Gastrocnemius medialis (tissue), 4 donors: ENCODE data around the gene HTR1D. TPM values are rescaled to one million over a fixed set of nuclear protein-coding genes. Genes with fewer than 3 reads are reported as not detected.
"Not testable (repeated sequence)": the region's sequence is repeated elsewhere in the genome, so short reads cannot be mapped to it uniquely, and the experiment has no call there.

Experiments
- ATAC-seq, 2 donors: fragments of 150-250 bp; one replicate each; pipeline ENCODE4 v1.9.1; 2016
- DNase-seq, 2 donors: peaks; one replicate each; pipeline ENCODE4 v3.0.0-alpha.2; 2019
- H3K27ac ChIP-seq, 4 donors: fragments of 200-600 bp; sonication (generic); 1 replicate in 1 of 4; 2 replicates in 3 of 4; pipeline ENCODE4 v1.5.1; 2016 to 2018; ENCODE audit warnings: mild to moderate bottlenecking in 2 of 4, moderate library complexity in 1 of 4
- H3K27me3 ChIP-seq, 3 donors: fragments of 200-600 bp; sonication (generic) in 2 of 3; 1 replicate in 1 of 3; 2 replicates in 2 of 3; pipeline versions ENCODE4 v1.5.1 to v1.6.0; 2016 to 2019; ENCODE audit warnings: mild to moderate bottlenecking in 1 of 3, moderate library complexity in 1 of 3
- H3K36me3 ChIP-seq, 2 donors: fragments of 200-600 bp; sonication (generic) in 1 of 2; one replicate each; pipeline ENCODE4 v1.5.1; 2017 to 2018
- H3K4me1 ChIP-seq, 2 donors: fragments of 200-600 bp; sonication (generic) in 1 of 2; one replicate each; pipeline ENCODE4 v1.5.1; 2016 to 2017; ENCODE audit warnings: mild to moderate bottlenecking in 2 of 2
- H3K4me3 ChIP-seq, 4 donors: fragments of 200-600 bp; sonication (generic) in 3 of 4; 1 replicate in 1 of 4; 2 replicates in 3 of 4; pipeline ENCODE4 v1.5.1; 2016 to 2019; ENCODE audit warnings: mild to moderate bottlenecking in 2 of 4
- H3K9me3 ChIP-seq, 3 donors: fragments of 200-600 bp; sonication (generic) in 2 of 3; 1 replicate in 1 of 3; 2 replicates in 2 of 3; pipeline ENCODE4 v1.5.1; 2016 to 2019
- CTCF ChIP-seq, 5 experiments: fragments of 450-650 bp in 3 of 5; fragments of 200-600 bp in 2 of 5; sonication (generic) in 2 of 5; IDR thresholded peaks in 4 of 5; conservative IDR thresholded peaks in 1 of 5; 1 replicate in 4 of 5; 2 replicates in 1 of 5; pipeline ENCODE4 v1.5.1; 2016 to 2019; ENCODE audit warnings: antibody characterized with exemption in 5 of 5, mild to moderate bottlenecking in 3 of 5, moderate library complexity in 3 of 5
- POLR2A ChIP-seq, 2 donors: fragments of 450-650 bp; IDR thresholded peaks; one replicate each; pipeline ENCODE4 v1.6.1; 2017; ENCODE audit warnings: antibody characterized with exemption in 2 of 2, mild to moderate bottlenecking in 2 of 2, moderate library complexity in 2 of 2
- in situ Hi-C, 4 donors: fragments of 200-750 bp; cut with MboI; loops; one replicate each; pipeline versions ENCODE4 v1.15.0 to v1.8.0; 2017; ENCODE audit warnings: low sequenced_read_pairs in 4 of 4
- intact Hi-C: fragments of 100-400 bp; cut with DNase I; formaldehyde crosslinking; loops from one replicate; pipeline ENCODE4 v1.15.1; 2023; ENCODE audit warnings: low total_unique reads
- total RNA-seq, 4 donors: library from RNA; depleted of rRNA; stranded (reverse); fragments of >200 nt; gene quantifications; one replicate each; pipeline versions ENCODE4 v1.1.0 to v1.2.3, GENCODE V29; 2016

The HTR1D gene, protein sequence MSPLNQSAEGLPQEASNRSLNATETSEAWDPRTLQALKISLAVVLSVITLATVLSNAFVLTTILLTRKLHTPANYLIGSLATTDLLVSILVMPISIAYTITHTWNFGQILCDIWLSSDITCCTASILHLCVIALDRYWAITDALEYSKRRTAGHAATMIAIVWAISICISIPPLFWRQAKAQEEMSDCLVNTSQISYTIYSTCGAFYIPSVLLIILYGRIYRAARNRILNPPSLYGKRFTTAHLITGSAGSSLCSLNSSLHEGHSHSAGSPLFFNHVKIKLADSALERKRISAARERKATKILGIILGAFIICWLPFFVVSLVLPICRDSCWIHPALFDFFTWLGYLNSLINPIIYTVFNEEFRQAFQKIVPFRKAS
- not detected for total RNA-seq

DNA sequence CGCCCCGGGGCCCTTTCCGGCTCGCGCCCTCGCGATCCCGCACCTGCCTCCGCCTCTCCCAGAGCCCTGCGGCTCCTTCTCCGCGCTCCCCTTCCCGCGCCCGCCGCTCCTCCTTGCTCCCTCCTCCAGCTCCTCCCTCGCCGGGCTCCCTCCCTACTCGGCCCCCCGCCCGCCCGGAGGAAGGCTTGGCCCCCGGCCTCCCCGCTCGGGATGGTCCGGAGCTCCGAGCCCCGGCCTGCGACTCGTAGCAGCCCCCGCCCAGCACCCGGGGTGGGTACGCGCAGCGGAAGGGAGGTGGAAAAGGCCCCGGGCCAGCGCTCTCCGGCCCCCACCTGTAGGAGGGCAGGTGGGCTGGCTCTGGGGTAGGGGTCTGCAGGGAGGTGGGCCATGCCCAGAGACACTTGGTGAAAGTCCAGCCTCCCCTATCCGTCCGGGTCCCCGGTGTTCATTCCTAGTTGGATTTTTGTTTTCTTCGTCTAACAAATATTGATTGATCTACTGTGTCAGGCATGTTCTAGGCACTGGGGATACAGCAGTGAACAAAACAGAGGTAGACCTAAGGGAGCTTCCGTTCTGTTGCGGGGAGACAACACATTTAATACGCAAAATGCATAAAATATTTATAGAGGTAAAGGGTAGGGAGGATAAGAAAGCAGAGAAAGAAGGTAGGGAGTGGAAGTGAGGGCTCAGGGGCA lies at the start of gene HTR1D:
HTR1D (minus strand) TSS at position 82 of the 695 bp plus-strand sequence. CDS start 23,283 bp downstream, outside the sequence.
- DNase-seq (no peak), ATAC-seq (no peak)
- in situ Hi-C loops (no loop called here), intact Hi-C loops (no loop called here)
- Histone ChIP-seq H3K36me3 (no peaks in the 10 kb centered on the region), H3K4me3 (peak within 1 kb of the TSS; percentile 23 to 48 (median 34)), H3K9me3 (no peaks in the 10 kb centered on the region), H3K27ac (no peak within 1 kb of the TSS), H3K27me3 (peaks cover 21 to 41% (median 39%) of the 10 kb centered on the region in 3 donors), H3K4me1 (peaks cover 0 to 6% of the 10 kb centered on the region in 2 donors)
- TF ChIP-seq POLR2A (IDR thresholded peaks at IDR 0.05) (no peak), CTCF (IDR thresholded peaks at IDR 0.05 in 4 of 5, conservative IDR thresholded peaks at IDR 0.05 in 1 of 5) (no peak)

- Histone ChIP-seq H3K36me3 (no peaks in the 10 kb centered on the region), H3K27me3 (no peaks in the 10 kb centered on the region), H3K9me3 (no peaks in the 10 kb centered on the region), H3K4me1 (no peaks in the 10 kb centered on the region), H3K4me3 (no peak overlapping the region), H3K27ac (no peak overlapping the region)
- DNase-seq (no peak), ATAC-seq (no peak)
- no peak for TF ChIP-seq CTCF (IDR thresholded peaks at IDR 0.05 in 4 of 5, conservative IDR thresholded peaks at IDR 0.05 in 1 of 5)
- no peak for TF ChIP-seq POLR2A (IDR thresholded peaks at IDR 0.05)
- intact Hi-C loops, result no loop called here
- in situ Hi-C loops, result no loop called here
Observed at GRCh38 chr1:23263380-23263887, 46.1 kb upstream of the HTR1D start.

DNA sequence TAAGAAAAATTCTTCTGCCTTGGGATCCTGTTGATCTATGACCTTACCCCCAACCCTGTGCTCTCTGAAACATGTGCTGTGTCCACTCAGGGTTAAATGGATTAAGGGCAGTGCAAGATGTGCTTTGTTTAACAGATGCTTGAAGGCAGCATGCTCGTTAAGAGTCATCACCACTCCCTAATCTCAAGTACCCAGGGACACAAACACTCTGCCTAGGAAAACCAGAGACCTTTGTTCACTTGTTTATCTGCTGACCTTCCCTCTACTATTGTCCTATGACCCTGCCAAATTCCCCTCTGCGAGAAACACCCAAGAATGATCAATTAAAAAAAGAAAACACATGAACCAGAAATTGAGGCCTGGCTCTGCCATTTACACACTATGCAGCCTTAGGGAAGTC lies 40.8 kb upstream of the HTR1D start:
- in situ Hi-C loops, H3K9me3 ChIP-seq: not testable (repeated sequence)

GRCh38 chr1:23257371-23257770 lies 40.1 kb upstream of the HTR1D start:
- H3K9me3 ChIP-seq, H3K27ac ChIP-seq, H3K4me1 ChIP-seq, intact Hi-C loops, H3K36me3 ChIP-seq, H3K27me3 ChIP-seq, in situ Hi-C loops, ATAC-seq, H3K4me3 ChIP-seq, DNase-seq: not testable (repeated sequence)

More for the DNA sequence above, 40.8 kb upstream of the HTR1D start:
- H3K27ac ChIP-seq, H3K4me3 ChIP-seq, H3K4me1 ChIP-seq, ATAC-seq, H3K36me3 ChIP-seq, H3K27me3 ChIP-seq, DNase-seq, intact Hi-C loops: not testable (repeated sequence)

DNA sequence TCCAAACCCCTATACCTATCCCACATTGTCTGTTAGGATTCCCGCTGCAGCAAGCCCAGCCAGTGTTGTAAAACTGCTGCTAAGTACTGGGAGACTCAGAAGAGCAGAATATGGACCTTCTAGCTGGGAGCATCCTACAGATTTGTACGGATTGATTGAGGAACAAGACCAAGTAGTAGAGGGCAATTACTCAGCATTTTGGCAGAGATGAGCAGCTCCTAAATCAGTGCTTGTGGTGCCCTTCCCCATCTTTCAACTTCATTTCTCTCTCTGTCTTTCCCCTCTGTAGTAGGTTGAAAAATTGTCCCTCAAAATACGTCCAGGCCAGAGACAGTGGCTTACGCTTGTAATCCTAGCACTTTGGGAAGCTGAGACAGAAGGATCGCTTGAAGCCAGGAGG lies 37.3 kb upstream of the HTR1D start:
- intact Hi-C loops, result no loop called here
- ATAC-seq, result no peak

More for the DNA sequence above, 37.3 kb upstream of the HTR1D start:
- Histone ChIP-seq H3K4me3 (no peak overlapping the region), H3K4me1 (no peaks in the 10 kb centered on the region), H3K9me3 (no peaks in the 10 kb centered on the region), H3K27ac (no peak overlapping the region), H3K36me3 (no peaks in the 10 kb centered on the region), H3K27me3 (no peaks in the 10 kb centered on the region)
- DNase-seq, result no peak
- in situ Hi-C loops, result no loop called here
- TF ChIP-seq CTCF (IDR thresholded peaks at IDR 0.05 in 4 of 5, conservative IDR thresholded peaks at IDR 0.05 in 1 of 5) (no peak), POLR2A (IDR thresholded peaks at IDR 0.05) (no peak)
